Left ventricle myocardium superior (tissue), 1 donor: ENCODE data around the gene COLEC11. TPM values are rescaled to one million over a fixed set of nuclear protein-coding genes. Genes with fewer than 3 reads are reported as not detected.

Experiments
- ATAC-seq: fragments of 200-7000 bp; cut with Tn5 transposase; one replicate; pipeline ENCODE4 v1.9.1; 2020; ENCODE audit warnings: mild to moderate bottlenecking, moderate library complexity
- DNase-seq: peaks from one replicate; pipeline ENCODE4 v3.0.0-alpha.2; 2020
- intact Hi-C: fragments of 100-400 bp; cut with micrococcal nuclease; formaldehyde crosslinking; loops from one replicate; pipeline ENCODE4 v1.11.0; 2022
- total RNA-seq: library from RNA; stranded (reverse); fragmentation: NEBNext Ultra II Directional; extraction: Animal tissue kit (Norgen Biotek cat#: 25700); gene quantifications from one replicate; pipeline ENCODE4 v1.2.1, GENCODE V29; 2021
- donor health status: DM: no; HTN: yes; CAD: no; lungs with severe emphysema.

COLEC11 gene
- total RNA-seq, 1 donor from 2014 or later: 2.1 TPM

DNA sequence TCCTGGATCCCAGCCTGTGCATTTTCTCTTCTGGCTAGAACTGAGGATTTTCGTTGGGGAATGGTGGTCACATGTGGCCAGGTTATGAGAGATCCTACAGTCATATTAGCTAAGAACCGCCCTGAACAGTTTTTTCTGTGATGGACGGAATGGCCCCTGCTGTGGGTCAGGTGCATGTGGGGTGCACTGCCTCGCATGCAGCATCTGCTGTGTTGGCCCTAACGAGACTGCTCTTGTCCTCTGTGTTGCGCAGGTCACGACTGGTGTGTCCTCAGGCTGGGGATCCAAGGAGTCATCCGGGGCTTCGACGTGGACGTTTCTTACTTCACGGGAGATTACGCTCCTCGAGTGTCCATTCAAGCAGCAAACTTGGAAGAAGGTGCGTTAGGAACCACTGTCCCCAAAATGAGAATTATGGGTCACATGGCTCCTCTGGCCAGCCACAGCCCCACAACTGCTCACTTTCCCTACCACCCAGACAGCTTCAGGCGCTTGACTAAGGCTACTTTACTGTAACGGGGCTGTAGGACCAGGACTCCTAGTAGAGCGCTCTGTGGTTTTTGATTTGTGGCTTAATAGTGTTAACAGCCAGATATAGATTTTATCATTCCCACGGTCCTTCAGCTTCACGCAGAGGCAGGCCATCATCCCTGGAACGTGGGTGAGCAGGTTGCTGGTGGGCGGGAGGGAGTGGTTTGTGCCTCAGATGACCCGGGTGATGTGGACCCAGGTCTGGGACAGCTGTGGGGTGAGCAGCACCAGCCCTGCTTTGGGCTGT lies 84.9 kb downstream of the COLEC11 start:
- intact Hi-C loops: no loop called here
- DNase-seq (no peak), ATAC-seq (no peak)

DNA sequence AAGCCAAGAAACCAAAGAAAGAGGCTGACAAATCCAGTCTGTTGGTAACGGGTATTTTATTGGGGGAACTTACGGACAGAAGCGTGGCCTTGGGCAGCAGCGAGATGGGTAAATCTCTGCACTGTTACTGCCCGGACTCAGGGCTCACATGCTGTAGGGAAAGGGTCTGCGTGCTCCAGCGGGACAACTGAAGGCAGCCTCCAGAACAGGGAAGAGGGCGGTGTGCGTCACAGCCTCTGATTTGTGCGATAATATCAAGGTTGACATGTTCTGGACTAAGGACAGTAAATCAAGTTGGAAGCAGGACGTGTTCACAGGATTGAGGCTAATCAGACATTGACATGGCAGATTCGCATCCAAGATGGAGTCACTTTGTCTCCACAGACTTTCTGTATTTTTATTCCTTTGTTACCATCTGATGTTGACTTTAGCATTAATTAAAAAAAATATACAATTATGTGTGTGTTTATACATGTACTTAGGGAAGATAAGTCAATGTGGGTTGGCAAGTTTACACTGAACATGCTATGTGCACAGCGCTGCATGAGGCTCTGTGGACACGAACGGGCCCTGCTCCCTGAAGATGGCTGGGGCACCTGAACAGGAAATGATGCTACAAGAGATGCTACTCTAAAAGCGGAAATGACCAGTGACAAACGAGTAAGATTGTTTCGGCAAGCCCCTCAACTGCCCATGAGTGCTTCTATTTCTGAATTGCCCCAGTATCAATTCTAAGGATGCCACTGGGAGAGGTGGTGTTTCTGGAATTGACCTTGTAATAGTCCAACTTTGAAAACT lies 85.8 kb downstream of the COLEC11 start:
- no peak for ATAC-seq
- intact Hi-C loops: no loop called here

DNA sequence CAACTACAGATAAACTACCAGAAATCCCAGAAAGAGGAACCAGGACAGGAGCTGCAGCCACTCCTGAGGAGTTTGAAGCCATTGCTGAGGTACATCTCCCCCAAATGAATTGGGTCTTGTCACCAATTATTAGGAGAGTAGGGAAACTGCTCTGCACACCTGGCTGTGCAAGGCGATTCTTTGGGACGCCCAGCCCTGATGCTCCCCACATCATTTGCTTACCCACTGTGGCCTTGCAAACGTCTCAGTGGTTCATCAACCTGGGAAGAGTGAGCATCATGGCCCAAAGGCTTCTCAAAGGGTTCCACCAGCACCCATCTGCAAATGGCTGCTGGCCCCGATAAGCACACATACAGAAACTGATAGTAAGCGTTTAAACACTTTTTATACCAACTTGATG lies 86.7 kb downstream of the COLEC11 start:
- intact Hi-C loops: no loop called here
- no peak for DNase-seq
- ATAC-seq: no peak

More for the DNA sequence above, 85.8 kb downstream of the COLEC11 start:
- no peak for DNase-seq

DNA sequence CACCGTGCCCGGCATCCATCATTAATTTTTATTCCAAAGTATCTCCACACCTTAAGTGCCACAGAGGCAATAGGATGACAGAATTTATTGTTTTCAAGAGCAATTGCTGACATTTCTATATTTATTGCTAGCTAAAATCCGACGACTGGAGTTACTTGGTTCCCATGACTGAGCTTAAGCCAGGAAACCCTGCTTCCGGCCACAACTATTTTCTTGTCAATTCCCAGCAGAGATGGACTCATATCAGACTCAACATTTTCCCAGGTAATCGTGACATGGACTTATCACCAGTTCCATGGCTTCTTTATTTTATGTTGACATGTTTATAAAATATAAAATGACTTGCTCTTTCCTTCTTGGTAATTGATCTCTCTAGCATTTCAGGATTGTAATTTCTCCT lies 87.9 kb downstream of the COLEC11 start:
- ATAC-seq (no peak), DNase-seq (no peak)
- intact Hi-C loops: no loop called here

DNA sequence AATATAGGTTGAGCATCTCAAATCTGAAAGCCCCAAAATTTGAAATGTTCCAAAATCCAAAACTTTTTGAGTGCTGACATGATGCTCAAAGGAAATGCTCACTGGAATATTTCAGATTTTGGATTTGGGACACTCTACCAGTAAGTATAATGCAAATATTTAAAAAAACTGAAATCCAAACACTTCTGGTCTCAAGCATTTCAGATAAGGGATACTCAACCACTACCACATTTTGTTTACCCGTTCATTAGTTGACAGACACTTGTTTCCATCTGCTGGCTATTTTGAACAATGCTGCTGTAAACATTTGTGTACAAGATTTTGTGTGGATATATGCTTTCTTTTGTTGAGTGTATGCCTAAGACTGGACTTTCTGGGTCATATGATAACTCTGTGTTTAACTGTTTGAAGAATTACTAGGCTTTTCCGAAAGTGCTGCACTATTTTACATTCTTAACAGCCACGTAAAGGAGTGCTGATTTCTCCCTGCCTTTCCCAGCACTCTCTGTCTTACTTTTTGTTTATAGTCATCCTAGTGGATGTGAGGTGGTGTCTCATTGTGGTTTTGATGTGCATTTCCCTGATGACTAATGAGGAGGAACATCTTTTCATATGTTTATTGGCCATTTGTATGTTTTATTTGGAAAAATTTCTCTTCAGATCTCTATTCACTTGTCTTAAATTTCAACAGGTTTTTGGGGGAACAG lies 89.0 kb downstream of the COLEC11 start:
- ATAC-seq: no peak
- intact Hi-C loops: no loop called here
- DNase-seq: no peak

DNA sequence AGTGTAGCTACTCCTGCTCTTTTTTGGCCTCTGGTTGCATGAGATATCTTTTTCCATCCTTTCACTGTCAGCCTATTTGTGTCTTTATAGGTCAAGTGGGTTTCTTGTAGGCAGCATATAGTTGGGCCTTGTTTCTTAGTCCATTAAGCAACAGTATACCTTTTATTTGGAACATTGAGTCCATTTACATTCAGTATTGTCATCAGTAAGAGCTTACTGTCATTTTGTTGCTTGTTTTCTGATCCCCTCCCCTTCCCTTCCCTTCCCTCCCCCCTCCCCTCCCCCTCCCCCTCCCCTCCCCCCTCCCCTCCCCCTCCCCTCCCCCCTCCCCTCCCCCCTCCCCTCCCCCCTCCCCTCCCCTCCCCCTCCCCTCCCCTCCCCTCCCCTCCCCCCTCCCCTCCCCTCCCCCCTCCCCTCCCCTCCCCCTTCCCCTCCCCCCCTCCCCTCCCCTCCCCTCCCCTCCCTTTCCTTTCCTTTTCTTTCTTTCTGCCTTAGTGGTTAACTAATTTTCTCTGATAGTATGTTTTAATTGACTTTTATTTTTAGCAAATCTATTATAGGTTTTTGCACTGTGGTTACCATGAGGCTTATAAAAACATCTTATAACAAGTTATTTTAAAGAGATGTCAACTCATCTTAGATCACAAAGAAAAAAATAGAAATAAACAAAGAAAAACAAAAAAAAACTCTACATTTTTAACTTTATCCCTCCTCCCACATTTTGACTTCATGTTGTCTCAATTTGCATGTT lies 95.3 kb downstream of the COLEC11 start:
- intact Hi-C loops: no loop called here
- ATAC-seq (no peak), DNase-seq (no peak)

DNA sequence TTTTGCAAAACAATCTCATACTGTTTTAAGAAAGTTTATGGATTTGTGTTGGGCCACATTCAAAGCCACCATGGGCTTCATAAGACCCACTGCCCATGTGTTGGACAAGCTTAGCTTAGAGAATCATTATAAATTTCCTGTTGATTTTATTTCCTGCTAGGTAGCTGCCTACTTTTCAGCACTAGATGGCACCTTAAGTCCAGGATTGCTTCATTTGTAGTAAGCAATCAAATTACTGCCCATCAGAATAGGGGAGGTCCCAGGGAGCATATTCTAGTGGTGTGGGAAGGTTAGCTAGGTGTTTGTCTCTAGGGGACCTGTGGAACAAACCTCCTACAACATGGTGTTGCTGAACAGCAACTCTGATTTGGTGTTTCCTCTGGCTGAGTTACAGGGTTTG lies 97.5 kb downstream of the COLEC11 start:
- DNase-seq (no peak), ATAC-seq (no peak)
- intact Hi-C loops: no loop called here

Other genes starting within 250 kb of the COLEC11 start
- 9.6 TPM for gene EIPR1, start 217.3 kb upstream of the COLEC11 start, total RNA-seq
- 105 TPM for gene TRAPPC12, start 215.4 kb upstream of the COLEC11 start, total RNA-seq
- 153 TPM for gene ADI1, start 75.6 kb upstream of the COLEC11 start, total RNA-seq
- gene RNASEH1, start 36.8 kb upstream of the COLEC11 start, total RNA-seq: 22.9 TPM
- 574 TPM for gene RPS7, start 19.9 kb upstream of the COLEC11 start, total RNA-seq
- gene ALLC, start 63.1 kb downstream of the COLEC11 start, total RNA-seq: not detected
- gene DCDC2C, start 108.5 kb downstream of the COLEC11 start, total RNA-seq: not detected